ENCODE results near the gene DUS4L. TPM values are rescaled to one million over a fixed set of nuclear protein-coding genes. Genes with fewer than 3 reads are reported as not detected.

The DUS4L gene
- total RNA-seq, 5 donors from 2014 or later (not counting 1 experiment from before 2014, with no cell fraction given): 9.4 to 14.7 (median 10.8) TPM

- Mint-ChIP-seq H3K4me3 (no peak overlapping the region), H3K4me1 (peaks cover 20 to 22% (median 20%) of the 10 kb centered on the region in 3 donors), H3K36me3 (peaks cover 24% of the 10 kb centered on the region), H3K27me3 (no peaks in the 10 kb centered on the region), H3K9me3 (no peaks in the 10 kb centered on the region), H3K27ac (no peak overlapping the region)
- ChIA-PET POLR2A (interaction anchor here in 1 of 2 donors (0.7 kb wide), 1 partner anchor 26 kb away, joined by 4 read pairs; no protein-coding TSS in a partner anchor), CTCF (interaction anchor here in 1 of 2 donors (0.6 to 0.7 kb wide), 2 partner anchors 293 to 825 kb away, joined by 3 to 4 read pairs; no protein-coding TSS in a partner anchor)
- ATAC-seq (replicated peaks in 1 of 4) (no peak), DNase-seq (no peak)
- WGBS (ENCODE audit: insufficient coverage): 100% methylated on average over 1 of the region's 2 CpGs
- Histone ChIP-seq H3K4me3 (ENCODE audit: control insufficient read depth in 1 of 2, extremely low read depth in 1 of 2, low read length in 1 of 2) (no peak overlapping the region), H3K27ac (ENCODE audit: low read length) (no peak overlapping the region), H3K4me1 (ENCODE audit: control insufficient read depth in 1 of 2, extremely low read depth in 1 of 2, insufficient read depth in 2 of 2, low read length in 2 of 2) (peaks cover 3 to 7% of the 10 kb centered on the region in 2 experiments), H3K27me3 (replicated peaks in 1 of 2; ENCODE audit: control insufficient read depth in 2 of 2, extremely low read depth in 1 of 2, insufficient read depth in 2 of 2, low read length in 1 of 2) (no peaks in the 10 kb centered on the region), H3K36me3 (ENCODE audit: control insufficient read depth in 2 of 2, extremely low read depth in 1 of 2, insufficient read depth in 1 of 2, low read length in 1 of 2) (peaks cover 0 to 2% of the 10 kb centered on the region in 2 donors), H3K9me3 (no peaks in the 10 kb centered on the region)
Observed at GRCh38 chr7:107582875-107583274, 19.1 kb downstream of the DUS4L start.

GRCh38 chr7:107584716-107585115, 20.9 kb downstream of the DUS4L start:
- no peak overlapping the region for H3K27ac ChIP-seq (ENCODE audit: low read length)
- no peak for DNase-seq
- H3K4me1 Mint-ChIP-seq: peaks cover 17 to 20% (median 18%) of the 10 kb centered on the region in 3 donors
- no peaks in the 10 kb centered on the region for H3K9me3 Mint-ChIP-seq
- ChIA-PET CTCF (no interaction called here), POLR2A (interaction anchor here in 1 of 2 donors (0.5 kb wide), 1 partner anchor 285 kb away, joined by 3 read pairs; no protein-coding TSS in a partner anchor)
- no peaks in the 10 kb centered on the region for H3K9me3 ChIP-seq
- WGBS (ENCODE audit: insufficient coverage): no CpG with 5 or more reads among the region's 2 CpGs
- H3K36me3 ChIP-seq (ENCODE audit: control insufficient read depth in 2 of 2, extremely low read depth in 1 of 2, insufficient read depth in 1 of 2, low read length in 1 of 2): peaks cover 0 to 2% of the 10 kb centered on the region in 2 donors
- H3K4me3 Mint-ChIP-seq: no peak overlapping the region
- H3K4me1 ChIP-seq (ENCODE audit: control insufficient read depth in 1 of 2, extremely low read depth in 1 of 2, insufficient read depth in 2 of 2, low read length in 2 of 2): peaks cover 3 to 7% of the 10 kb centered on the region in 2 experiments
- no peak for ATAC-seq (replicated peaks in 1 of 4)
- H3K36me3 Mint-ChIP-seq: peaks cover 29% of the 10 kb centered on the region
- H3K27ac Mint-ChIP-seq: no peak overlapping the region
- no peaks in the 10 kb centered on the region for H3K27me3 Mint-ChIP-seq
- H3K27me3 ChIP-seq (replicated peaks in 1 of 2; ENCODE audit: control insufficient read depth in 2 of 2, extremely low read depth in 1 of 2, insufficient read depth in 2 of 2, low read length in 1 of 2): no peaks in the 10 kb centered on the region
- no peak overlapping the region for H3K4me3 ChIP-seq (ENCODE audit: control insufficient read depth in 1 of 2, extremely low read depth in 1 of 2, low read length in 1 of 2)

- no peak for DNase-seq
- H3K4me3 Mint-ChIP-seq: no peak overlapping the region
- no peak for ATAC-seq (replicated peaks in 1 of 4)
- Histone ChIP-seq H3K36me3 (ENCODE audit: control insufficient read depth in 2 of 2, extremely low read depth in 1 of 2, insufficient read depth in 1 of 2, low read length in 1 of 2) (peaks cover 0 to 2% of the 10 kb centered on the region in 2 donors), H3K9me3 (no peaks in the 10 kb centered on the region), H3K4me3 (ENCODE audit: control insufficient read depth in 1 of 2, extremely low read depth in 1 of 2, low read length in 1 of 2) (no peak overlapping the region), H3K4me1 (ENCODE audit: control insufficient read depth in 1 of 2, extremely low read depth in 1 of 2, insufficient read depth in 2 of 2, low read length in 2 of 2) (no peaks in the 10 kb centered on the region), H3K27me3 (replicated peaks in 1 of 2; ENCODE audit: control insufficient read depth in 2 of 2, extremely low read depth in 1 of 2, insufficient read depth in 2 of 2, low read length in 1 of 2) (no peaks in the 10 kb centered on the region), H3K27ac (ENCODE audit: low read length) (no peak overlapping the region)
- H3K9me3 Mint-ChIP-seq: no peaks in the 10 kb centered on the region
- no peaks in the 10 kb centered on the region for H3K4me1 Mint-ChIP-seq
- ChIA-PET POLR2A (no interaction called here), CTCF (no interaction called here)
- H3K27me3 Mint-ChIP-seq: no peaks in the 10 kb centered on the region
- WGBS (ENCODE audit: insufficient coverage): no CpG with 5 or more reads among the region's 5 CpGs
- peaks cover 32% of the 10 kb centered on the region for H3K36me3 Mint-ChIP-seq
- no peak overlapping the region for H3K27ac Mint-ChIP-seq
Observed at GRCh38 chr7:107588529-107589130, 24.9 kb downstream of the DUS4L start.

- Mint-ChIP-seq H3K4me1 (no peaks in the 10 kb centered on the region), H3K4me3 (no peak overlapping the region), H3K9me3 (no peaks in the 10 kb centered on the region), H3K27ac (no peak overlapping the region), H3K27me3 (no peaks in the 10 kb centered on the region), H3K36me3 (peaks cover 25% of the 10 kb centered on the region)
- 96% methylated on average over 3 of the region's 3 CpGs for WGBS (ENCODE audit: insufficient coverage)
- ATAC-seq (replicated peaks in 1 of 4) (no peak), DNase-seq (no peak)
- H3K27me3 ChIP-seq (replicated peaks in 1 of 2; ENCODE audit: control insufficient read depth in 2 of 2, extremely low read depth in 1 of 2, insufficient read depth in 2 of 2, low read length in 1 of 2): no peaks in the 10 kb centered on the region
- no peak overlapping the region for H3K27ac ChIP-seq (ENCODE audit: low read length)
- H3K4me1 ChIP-seq (ENCODE audit: control insufficient read depth in 1 of 2, extremely low read depth in 1 of 2, insufficient read depth in 2 of 2, low read length in 2 of 2): no peaks in the 10 kb centered on the region
- ChIA-PET CTCF (interaction anchor here in 1 of 2 donors (0.7 kb wide), 1 partner anchor 289 kb away, joined by 3 read pairs; no protein-coding TSS in a partner anchor), POLR2A (interaction anchor here in 1 of 2 donors (0.6 kb wide), 1 partner anchor 124 kb away, joined by 3 read pairs; no protein-coding TSS in a partner anchor)
- H3K4me3 ChIP-seq (ENCODE audit: control insufficient read depth in 1 of 2, extremely low read depth in 1 of 2, low read length in 1 of 2): no peak overlapping the region
- peaks cover 0 to 11% of the 10 kb centered on the region in 2 donors for H3K36me3 ChIP-seq (ENCODE audit: control insufficient read depth in 2 of 2, extremely low read depth in 1 of 2, insufficient read depth in 1 of 2, low read length in 1 of 2)
- no peaks in the 10 kb centered on the region for H3K9me3 ChIP-seq
Observed at GRCh38 chr7:107591421-107591820, 27.6 kb downstream of the DUS4L start.

GRCh38 chr7:107592361-107593024, 28.7 kb downstream of the DUS4L start:
- H3K36me3 ChIP-seq (ENCODE audit: control insufficient read depth in 2 of 2, extremely low read depth in 1 of 2, insufficient read depth in 1 of 2, low read length in 1 of 2): peaks cover 0 to 11% of the 10 kb centered on the region in 2 donors
- Mint-ChIP-seq H3K4me1 (no peaks in the 10 kb centered on the region), H3K4me3 (no peak overlapping the region), H3K27ac (no peak overlapping the region), H3K27me3 (no peaks in the 10 kb centered on the region), H3K36me3 (peaks cover 26% of the 10 kb centered on the region), H3K9me3 (no peaks in the 10 kb centered on the region)
- ChIA-PET CTCF (no interaction called here), POLR2A (no interaction called here)
- H3K9me3 ChIP-seq: no peaks in the 10 kb centered on the region
- ATAC-seq (replicated peaks in 1 of 4) (no peak), DNase-seq (no peak)
- H3K27ac ChIP-seq (ENCODE audit: low read length): no peak overlapping the region
- H3K4me3 ChIP-seq (ENCODE audit: control insufficient read depth in 1 of 2, extremely low read depth in 1 of 2, low read length in 1 of 2): no peak overlapping the region
- H3K27me3 ChIP-seq (replicated peaks in 1 of 2; ENCODE audit: control insufficient read depth in 2 of 2, extremely low read depth in 1 of 2, insufficient read depth in 2 of 2, low read length in 1 of 2): no peaks in the 10 kb centered on the region
- WGBS (ENCODE audit: insufficient coverage): 100% methylated on average over 2 of the region's 5 CpGs
- no peaks in the 10 kb centered on the region for H3K4me1 ChIP-seq (ENCODE audit: control insufficient read depth in 1 of 2, extremely low read depth in 1 of 2, insufficient read depth in 2 of 2, low read length in 2 of 2)

GRCh38 chr7:107593025-107593410, 29.2 kb downstream of the DUS4L start:
- Histone ChIP-seq H3K36me3 (ENCODE audit: control insufficient read depth in 2 of 2, extremely low read depth in 1 of 2, insufficient read depth in 1 of 2, low read length in 1 of 2) (peaks cover 0 to 11% of the 10 kb centered on the region in 2 donors), H3K27ac (ENCODE audit: low read length) (no peak overlapping the region), H3K9me3 (no peaks in the 10 kb centered on the region), H3K4me3 (ENCODE audit: control insufficient read depth in 1 of 2, extremely low read depth in 1 of 2, low read length in 1 of 2) (no peak overlapping the region), H3K4me1 (ENCODE audit: control insufficient read depth in 1 of 2, extremely low read depth in 1 of 2, insufficient read depth in 2 of 2, low read length in 2 of 2) (no peaks in the 10 kb centered on the region), H3K27me3 (replicated peaks in 1 of 2; ENCODE audit: control insufficient read depth in 2 of 2, extremely low read depth in 1 of 2, insufficient read depth in 2 of 2, low read length in 1 of 2) (no peaks in the 10 kb centered on the region)
- ChIA-PET CTCF (no interaction called here), POLR2A (no interaction called here)
- DNase-seq (no peak), ATAC-seq (replicated peaks in 1 of 4) (no peak)
- no peak overlapping the region for H3K27ac Mint-ChIP-seq
- H3K9me3 Mint-ChIP-seq: no peaks in the 10 kb centered on the region
- WGBS (ENCODE audit: insufficient coverage): no CpG with 5 or more reads among the region's 1 CpG
- H3K27me3 Mint-ChIP-seq: no peaks in the 10 kb centered on the region
- H3K4me3 Mint-ChIP-seq: no peak overlapping the region
- peaks cover 26% of the 10 kb centered on the region for H3K36me3 Mint-ChIP-seq
- H3K4me1 Mint-ChIP-seq: no peaks in the 10 kb centered on the region
